B cell (primary cell): ENCODE results near the gene SCARF1. TPM values are rescaled to one million over a fixed set of nuclear protein-coding genes. Genes with fewer than 3 reads are reported as not detected.

Experiments used
- ATAC-seq: fragments of 200-7000 bp; cut with Tn5 transposase; one replicate; pipeline ENCODE4 v1.10.0; 2021; ENCODE audit warnings: low read depth, mild to moderate bottlenecking, moderate number of reproducible peaks, moderate library complexity
- CTCF ChIA-PET: fragments of 350-600 bp; sonication (Branson Sonifier 250); formaldehyde crosslinking; loops from one replicate; lab custom pipeline; 2021; ENCODE audit warnings: antibody characterized with exemption, inconsistent platforms; lab: Charles Lee
- POLR2A ChIA-PET: fragments of 350-600 bp; sonication (Branson Sonifier 250); formaldehyde crosslinking; loops from one replicate; lab custom pipeline; 2021; ENCODE audit warnings: antibody characterized with exemption; lab: Charles Lee
- DNase-seq: peaks from one replicate; pipeline ENCODE4 v3.0.0; 2013
- H2AFZ ChIP-seq: 2 replicates; pipeline ENCODE4 v1.6.1; 2012; ENCODE audit warnings: mild to moderate bottlenecking, low read depth, low read length; ENCODE audit not compliant: insufficient read depth, poor library complexity, severe bottlenecking
- H3K27ac ChIP-seq, 2 donors: 1 replicate in 1 of 2; 2 replicates in 1 of 2; pipeline ENCODE4 v1.5.1; 2012 to 2013; ENCODE audit warnings: low read length in 2 of 2, mild to moderate bottlenecking in 2 of 2, moderate library complexity in 1 of 2
- H3K27me3 ChIP-seq, 4 experiments: fragments of 200-600 bp in 1 of 4; sonication (generic) in 1 of 4; replicated peaks in 1 of 4; 1 replicate in 2 of 4; 2 replicates in 2 of 4; pipeline versions ENCODE4 v1.6.1 to v1.7.0; 2013 to 2016; ENCODE audit warnings: low read length in 3 of 4, mild to moderate bottlenecking in 2 of 4, mixed read lengths in 1 of 4, moderate library complexity in 1 of 4; ENCODE audit not compliant: insufficient read depth in 4 of 4, control insufficient read depth in 3 of 4; ENCODE audit errors: control extremely low read depth in 1 of 4
- H3K36me3 ChIP-seq, 2 experiments: replicated peaks in 1 of 2; 1 replicate in 1 of 2; 2 replicates in 1 of 2; pipeline versions ENCODE4 v1.6.1 to v1.7.1; 2013; ENCODE audit warnings: low read length in 1 of 2; ENCODE audit not compliant: insufficient read depth in 2 of 2, control insufficient read depth in 1 of 2; ENCODE audit errors: control extremely low read depth in 1 of 2, extremely low read depth in 1 of 2
- H3K4me1 ChIP-seq, 2 donors: fragments of 200-600 bp in 1 of 2; sonication (generic) in 1 of 2; 1 replicate in 1 of 2; 2 replicates in 1 of 2; pipeline versions ENCODE4 v1.5.1 to v1.6.1; 2013 to 2017; ENCODE audit warnings: low read length in 2 of 2; ENCODE audit not compliant: control insufficient read depth in 2 of 2, insufficient read depth in 2 of 2
- H3K4me2 ChIP-seq: replicated peaks from 2 replicates; pipeline ENCODE3; 2012; ENCODE audit warnings: mild to moderate bottlenecking, low read depth, low read length; ENCODE audit not compliant: poor library complexity, severe bottlenecking
- H3K4me3 ChIP-seq, 5 experiments: fragments of 200-600 bp in 1 of 5; sonication (generic) in 1 of 5; 1 replicate in 3 of 5; 2 replicates in 2 of 5; pipeline versions ENCODE4 v1.5.1 to v1.7.0; 2011 to 2016; ENCODE audit warnings: low read length in 4 of 5, mild to moderate bottlenecking in 4 of 5, low read depth in 2 of 5, control low read depth in 1 of 5, moderate library complexity in 1 of 5; ENCODE audit not compliant: insufficient read depth in 1 of 5; ENCODE audit errors: control extremely low read depth in 1 of 5, extremely low read depth in 1 of 5
- H3K79me2 ChIP-seq: fragments of 200-600 bp; sonication (generic); one replicate; pipeline ENCODE4 v1.6.0; 2016; ENCODE audit warnings: low read length; ENCODE audit not compliant: control insufficient read depth, insufficient read depth
- H3K9ac ChIP-seq: fragments of 200-600 bp; sonication (generic); 2 replicates; pipeline ENCODE4 v1.6.1; 2017; ENCODE audit warnings: mild to moderate bottlenecking, low read length, moderate library complexity
- H3K9me3 ChIP-seq, 3 donors: one replicate each; pipeline versions ENCODE4 v1.6.1 to v1.7.1; 2013; ENCODE audit warnings: low read length in 2 of 3; ENCODE audit not compliant: control insufficient read depth in 2 of 3, insufficient read depth in 1 of 3; ENCODE audit errors: control extremely low read depth in 1 of 3
- H4K20me1 ChIP-seq: 2 replicates; pipeline ENCODE4 v1.6.0; 2012; ENCODE audit warnings: mild to moderate bottlenecking, low read length; ENCODE audit not compliant: insufficient read depth, control insufficient read depth, poor library complexity, severe bottlenecking
- H3K27ac Mint-ChIP-seq: one replicate; pipeline ENCODE4 v1.8.0; 2021; ENCODE audit warnings: mixed read lengths
- H3K27me3 Mint-ChIP-seq: one replicate; pipeline ENCODE4 v1.8.0; 2021; ENCODE audit warnings: mixed read lengths
- H3K4me1 Mint-ChIP-seq: one replicate; pipeline ENCODE4 v1.8.0; 2021; ENCODE audit warnings: mixed read lengths
- H3K4me3 Mint-ChIP-seq: one replicate; pipeline ENCODE4 v1.8.0; 2021; ENCODE audit warnings: mixed read lengths
- H3K9me3 Mint-ChIP-seq: one replicate; pipeline ENCODE4 v1.8.0; 2022; ENCODE audit warnings: mixed read lengths; ENCODE audit not compliant: insufficient read depth
- EZH2 ChIP-seq: IDR thresholded peaks from 2 replicates; pipeline ENCODE4 v1.6.1; 2012; ENCODE audit warnings: borderline replicate concordance, low read depth, mild to moderate bottlenecking, moderate library complexity, low read length; ENCODE audit not compliant: insufficient read depth, poor library complexity, severe bottlenecking
- WGBS: methylation state at CpG from one replicate; pipeline ENCODE4 v1.1.5; 2013; ENCODE audit warnings: missing lambda C conversion rate; ENCODE audit not compliant: insufficient coverage; 5-methylcytosine and 5-hydroxymethylcytosine counted together
- intact Hi-C: fragments of 100-400 bp; cut with micrococcal nuclease; formaldehyde crosslinking; loops from one replicate; pipeline ENCODE4 v1.10.0; 2022
- polyA plus RNA-seq: library from polyadenylated mRNA; depleted of rRNA; stranded (reverse); fragments of >200 nt; gene quantifications from 2 replicates; pipeline ENCODE4 v1.2.3, GENCODE V29; 2012
- total RNA-seq, 2 donors: library from RNA; stranded (reverse); fragments of 120-200 nt in 1 of 2; gene quantifications; 1 replicate in 1 of 2; 2 replicates in 1 of 2; pipeline versions ENCODE4 v1.2.3 to v1.2.4, GENCODE V29; 2013 to 2022
- TF ChIP-seq, protein P1 (sequence below): fragments of 200-600 bp; IDR thresholded peaks from one replicate; pipeline ENCODE4 v1.8.0; 2022; ENCODE audit warnings: antibody characterized with exemption, mild to moderate bottlenecking

Gene SCARF1
- total and polyA plus RNA-seq, 2 donors (not counting 1 experiment from before 2014, with no cell fraction given), result 0.54 to 3.7 TPM

DNA sequence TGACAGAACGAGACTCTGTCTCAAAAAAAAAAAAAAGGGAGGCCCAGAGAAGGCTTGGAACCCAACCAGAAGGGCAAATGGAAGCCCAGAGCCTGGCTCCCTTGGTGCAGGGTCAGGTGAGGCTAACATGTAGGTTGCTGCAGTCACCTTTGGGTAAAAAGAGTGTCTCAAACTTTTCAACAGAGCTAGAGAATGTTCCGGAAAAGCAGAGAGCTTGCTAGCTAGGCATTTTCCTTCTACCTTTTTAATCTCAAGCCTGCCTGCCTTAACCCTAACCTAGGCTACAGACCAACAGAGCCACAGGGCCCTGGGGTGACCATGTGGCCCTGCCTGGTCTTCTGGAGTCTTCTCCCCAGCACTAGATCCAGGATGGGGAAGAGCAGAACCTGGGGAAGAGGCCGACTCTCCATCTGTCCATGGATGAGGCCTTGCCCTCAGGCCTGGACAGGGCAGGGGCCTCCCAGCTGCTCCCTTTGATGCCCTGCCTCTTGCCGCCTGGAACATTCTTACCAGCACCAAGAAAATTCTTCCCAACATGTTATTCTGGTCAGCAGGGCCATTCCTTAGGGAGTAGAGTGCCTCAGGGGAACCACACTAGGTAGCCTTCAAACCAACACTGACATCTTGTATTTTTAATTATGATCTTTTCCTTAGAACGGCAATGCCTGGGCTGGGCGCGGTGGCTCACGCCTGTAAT, 47.0 kb downstream of the SCARF1 start:
- Histone ChIP-seq H3K9ac (no peak overlapping the region), H3K4me1 (peaks cover 9 to 17% of the 10 kb centered on the region in 2 donors), H3K27ac (no peak overlapping the region), H3K79me2 (peaks cover 21% of the 10 kb centered on the region), H3K9me3 (peaks cover 0 to 9% (median 0%) of the 10 kb centered on the region in 3 donors), H4K20me1 (peaks cover 20% of the 10 kb centered on the region), H3K27me3 (no peaks in the 10 kb centered on the region), H3K4me3 (no peak overlapping the region), H3K4me2 (no peak overlapping the region), H2AFZ (no peak overlapping the region), H3K36me3 (peaks cover 0 to 12% of the 10 kb centered on the region in 2 experiments)
- ATAC-seq, result no peak
- H3K27me3 Mint-ChIP-seq, result no peaks in the 10 kb centered on the region
- TF ChIP-seq, protein P1, sequence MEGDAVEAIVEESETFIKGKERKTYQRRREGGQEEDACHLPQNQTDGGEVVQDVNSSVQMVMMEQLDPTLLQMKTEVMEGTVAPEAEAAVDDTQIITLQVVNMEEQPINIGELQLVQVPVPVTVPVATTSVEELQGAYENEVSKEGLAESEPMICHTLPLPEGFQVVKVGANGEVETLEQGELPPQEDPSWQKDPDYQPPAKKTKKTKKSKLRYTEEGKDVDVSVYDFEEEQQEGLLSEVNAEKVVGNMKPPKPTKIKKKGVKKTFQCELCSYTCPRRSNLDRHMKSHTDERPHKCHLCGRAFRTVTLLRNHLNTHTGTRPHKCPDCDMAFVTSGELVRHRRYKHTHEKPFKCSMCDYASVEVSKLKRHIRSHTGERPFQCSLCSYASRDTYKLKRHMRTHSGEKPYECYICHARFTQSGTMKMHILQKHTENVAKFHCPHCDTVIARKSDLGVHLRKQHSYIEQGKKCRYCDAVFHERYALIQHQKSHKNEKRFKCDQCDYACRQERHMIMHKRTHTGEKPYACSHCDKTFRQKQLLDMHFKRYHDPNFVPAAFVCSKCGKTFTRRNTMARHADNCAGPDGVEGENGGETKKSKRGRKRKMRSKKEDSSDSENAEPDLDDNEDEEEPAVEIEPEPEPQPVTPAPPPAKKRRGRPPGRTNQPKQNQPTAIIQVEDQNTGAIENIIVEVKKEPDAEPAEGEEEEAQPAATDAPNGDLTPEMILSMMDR, result no peak
- WGBS, result 100% methylated on average over 7 of the region's 8 CpGs
- POLR2A ChIA-PET, result interaction anchor here (0.6 to 1.9 kb wide), 4 partner anchors 8 to 29 kb away, joined by 3 to 6 read pairs (median 6); no protein-coding TSS in a partner anchor
- H3K9me3 Mint-ChIP-seq, result no peaks in the 10 kb centered on the region
- no peak for DNase-seq
- no peak overlapping the region for H3K4me3 Mint-ChIP-seq
- CTCF ChIA-PET, result interaction anchor here (0.6 to 1.3 kb wide), 3 partner anchors 24 to 28 kb away, joined by 3 to 4 read pairs (median 4); no protein-coding TSS in a partner anchor
- H3K4me1 Mint-ChIP-seq, result peaks cover 11% of the 10 kb centered on the region
- no peak overlapping the region for H3K27ac Mint-ChIP-seq
- intact Hi-C loops, result no loop called here

DNA sequence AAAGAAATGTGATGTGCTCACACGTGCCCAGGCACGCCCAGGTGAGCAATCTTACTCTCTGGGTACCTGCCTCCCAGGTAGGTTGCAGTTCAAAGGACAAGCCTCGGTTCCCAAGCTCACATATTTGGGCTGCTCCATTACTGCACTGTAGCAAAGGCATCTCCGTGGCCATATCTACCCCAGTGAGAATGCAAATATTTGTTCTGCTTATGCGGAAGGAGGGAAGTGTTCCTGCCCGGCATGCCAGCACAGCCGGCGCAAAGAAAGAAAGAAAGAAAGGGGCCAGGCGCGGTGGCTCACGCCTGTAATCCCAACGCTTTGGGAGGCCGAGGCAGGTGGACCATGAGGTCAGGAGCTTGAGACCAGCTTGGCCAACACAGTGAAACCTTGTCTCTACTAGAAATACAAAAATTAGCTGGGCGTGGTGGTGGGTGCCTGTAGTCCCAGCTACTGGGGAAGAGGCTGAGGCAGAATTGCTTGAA, 47.6 kb downstream of the SCARF1 start:
- Mint-ChIP-seq H3K4me3 (no peak overlapping the region), H3K27ac (peak overlapping the region; percentile 26), H3K27me3 (no peaks in the 10 kb centered on the region), H3K4me1 (peaks cover 17% of the 10 kb centered on the region), H3K9me3 (no peaks in the 10 kb centered on the region)
- Histone ChIP-seq H4K20me1 (peaks cover 20% of the 10 kb centered on the region), H3K27ac (no peak overlapping the region), H3K4me1 (peaks cover 15 to 23% of the 10 kb centered on the region in 2 donors), H3K79me2 (peaks cover 21% of the 10 kb centered on the region), H2AFZ (no peak overlapping the region), H3K9me3 (peaks cover 0 to 9% (median 0%) of the 10 kb centered on the region in 3 donors), H3K27me3 (no peaks in the 10 kb centered on the region), H3K4me2 (no peak overlapping the region), H3K4me3 (no peak overlapping the region), H3K9ac (no peak overlapping the region), H3K36me3 (peaks cover 0 to 12% of the 10 kb centered on the region in 2 experiments)
- intact Hi-C loops, result no loop called here
- WGBS, result 97% methylated on average over 14 of the region's 14 CpGs
- ChIA-PET POLR2A (interaction anchor here (0.6 to 1.9 kb wide), 5 partner anchors 8 to 81 kb away, joined by 3 to 6 read pairs (median 5); no protein-coding TSS in a partner anchor), CTCF (interaction anchor here (0.6 to 1.3 kb wide), 4 partner anchors 24 to 32 kb away, joined by 3 to 4 read pairs (median 4); no protein-coding TSS in a partner anchor)
- no peak for TF ChIP-seq EZH2
- TF ChIP-seq, protein P1, result no peak
- ATAC-seq (no peak), DNase-seq (no peak)
